ENCODE measurements around the gene BMP10. TPM values are rescaled to one million over a fixed set of nuclear protein-coding genes. Genes with fewer than 3 reads are reported as not detected.

The BMP10 gene
- total RNA-seq, 1 experiment from 2014 or later: not detected

- TF ChIP-seq ZBTB33 (IDR thresholded peaks at IDR 0.05; ENCODE audit: extremely low read depth, insufficient replicate concordance, low read length) (no peak), CBX3 (IDR thresholded peaks at IDR 0.05; ENCODE audit: low read depth) (no peak), TCF7L2 (IDR thresholded peaks at IDR 0.05; ENCODE audit: borderline replicate concordance, extremely low read depth, insufficient read depth, insufficient read length) (no peak), ZFX (IDR thresholded peaks at IDR 0.05) (no peak), REST (IDR thresholded peaks at IDR 0.05; ENCODE audit: low read depth) (no peak)
Measured at GRCh38 chr2:68857855-68858456, 13.2 kb downstream of the BMP10 start (continued).

GRCh38 chr2:68857202-68857845, 13.9 kb downstream of the BMP10 start:
- POLR2A ChIA-PET: no interaction called here
- no peak overlapping the region for H3K4me3 ChIP-seq (replicated peaks in 1 of 2; ENCODE audit: low read depth in 1 of 2, low read length in 2 of 2)
- RAD21 ChIA-PET (ENCODE audit: low non-redundant PET in 1 of 2, low total read pairs in 2 of 2, uncharacterized antibody in 2 of 2, unreplicated experiment in 2 of 2): no interaction called here
- TF ChIP-seq EZH2 (IDR thresholded peaks at IDR 0.05): no peak
- no peak for TF ChIP-seq ZBTB33 (IDR thresholded peaks at IDR 0.05; ENCODE audit: extremely low read depth, insufficient replicate concordance, low read length)
- no peak for TF ChIP-seq CTCF (IDR thresholded peaks at IDR 0.05 in 2 of 3, conservative IDR thresholded peaks at IDR 0.05 in 1 of 3; ENCODE audit: borderline replicate concordance in 1 of 3, insufficient read depth in 1 of 3, low read depth in 2 of 3, low read length in 2 of 3)
- TF ChIP-seq YY1 (IDR thresholded peaks at IDR 0.05; ENCODE audit: extremely low read depth, insufficient replicate concordance, low read depth, low read length): no peak
- no peak for TF ChIP-seq ZNF274 (IDR thresholded peaks at IDR 0.05; ENCODE audit: low read depth, low read length)
- TF ChIP-seq JUND (IDR thresholded peaks at IDR 0.05): no peak
- no peak for TF ChIP-seq POLR2AphosphoS5 (IDR thresholded peaks at IDR 0.05; ENCODE audit: low read depth, low read length)
- TF ChIP-seq POLR2A (IDR thresholded peaks at IDR 0.05; ENCODE audit: borderline replicate concordance, extremely low read depth, insufficient read depth, insufficient read length): no peak

More at GRCh38 chr2:68857202-68857845, 13.9 kb downstream of the BMP10 start:
- DNase-seq (ENCODE audit: low read depth, low spot score) (no peak), ATAC-seq (no peak)
- Histone ChIP-seq H3K27ac (ENCODE audit: low read depth, low read length) (no peak overlapping the region), H3K79me2 (ENCODE audit: insufficient read depth, low read length) (no peaks in the 10 kb centered on the region), H3K36me3 (ENCODE audit: control insufficient read depth in 1 of 2, insufficient read depth in 2 of 2, low read length in 2 of 2) (no peaks in the 10 kb centered on the region), H3K9me3 (ENCODE audit: control insufficient read depth in 1 of 2, insufficient read depth in 1 of 2, low read depth in 1 of 2, low read length in 2 of 2) (no peaks in the 10 kb centered on the region), H3K4me1 (ENCODE audit: control insufficient read depth in 1 of 2, insufficient read depth in 2 of 2, low read length in 2 of 2) (no peaks in the 10 kb centered on the region), H2AFZ (ENCODE audit: low read depth, low read length, poor library complexity, severe bottlenecking) (no peak overlapping the region), H3K27me3 (ENCODE audit: insufficient read depth, low read length) (peaks cover 28% of the 10 kb centered on the region; the same call in 1 of the 2 replicates), H3K4me2 (ENCODE audit: low read length) (no peak overlapping the region), H3K9me2 (ENCODE audit: insufficient read depth) (no peaks in the 10 kb centered on the region; the same call in 1 of the 2 replicates), H3K9ac (ENCODE audit: low read length) (no peak overlapping the region), H4K20me1 (ENCODE audit: insufficient read depth) (no peaks in the 10 kb centered on the region)
- no TSS peak for BruUV-seq (replicated peaks)
- intact Hi-C loops (cut with micrococcal nuclease): no loop called here
- CTCF ChIA-PET: no interaction called here
